Epidermal melanocyte (primary cell): ENCODE results near the gene MAP4K2.
A peak's percentile ranks its signal among the peaks of the same experiment; 100 is the strongest.

Experiments
- DNase-seq: peaks from one replicate; pipeline ENCODE4 v3.0.0; 2011; ENCODE audit warnings: low spot score; ENCODE audit not compliant: insufficient read length

The MAP4K2 gene

DNA sequence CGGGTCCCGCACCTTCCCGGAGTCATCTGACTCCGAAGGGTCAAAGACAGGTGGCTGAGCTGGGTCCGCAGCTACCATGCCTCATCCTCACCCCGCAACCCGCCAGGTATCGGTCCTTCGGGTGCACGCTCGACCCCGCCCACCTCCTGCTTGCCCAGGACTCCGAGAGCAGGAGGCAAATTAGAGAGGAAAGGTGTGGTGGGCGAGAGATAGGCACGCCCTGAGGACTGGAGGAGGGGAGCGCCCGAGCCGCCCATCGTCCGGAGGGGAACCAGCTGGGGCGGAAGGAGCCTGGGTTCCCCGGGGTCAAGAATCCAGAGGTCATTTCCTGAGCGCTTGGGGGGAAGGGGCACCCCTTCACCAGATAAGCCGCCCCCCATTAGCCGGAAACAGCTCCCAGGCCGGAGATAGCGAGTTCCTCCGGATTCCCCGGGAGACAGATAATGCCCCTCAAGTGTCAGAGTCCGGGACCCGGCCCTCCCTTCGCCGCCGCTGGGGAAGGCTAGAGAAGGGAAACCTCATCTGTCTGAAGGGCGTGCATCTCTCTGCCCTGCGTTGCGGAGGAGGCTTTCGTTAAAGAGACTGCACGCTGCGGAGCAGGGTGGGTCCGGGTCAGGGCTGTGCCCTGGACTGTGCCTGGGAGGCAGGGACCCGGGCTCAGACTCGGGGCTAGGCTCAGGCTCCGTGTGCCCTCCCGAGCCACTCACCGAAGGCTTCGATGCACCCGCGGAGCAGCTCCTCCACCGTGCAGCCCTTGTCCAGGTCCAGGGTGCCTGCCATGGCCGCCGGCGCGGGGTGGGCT lies 60.7 kb downstream of the MAP4K2 start:
- DNase-seq = no peak

DNA sequence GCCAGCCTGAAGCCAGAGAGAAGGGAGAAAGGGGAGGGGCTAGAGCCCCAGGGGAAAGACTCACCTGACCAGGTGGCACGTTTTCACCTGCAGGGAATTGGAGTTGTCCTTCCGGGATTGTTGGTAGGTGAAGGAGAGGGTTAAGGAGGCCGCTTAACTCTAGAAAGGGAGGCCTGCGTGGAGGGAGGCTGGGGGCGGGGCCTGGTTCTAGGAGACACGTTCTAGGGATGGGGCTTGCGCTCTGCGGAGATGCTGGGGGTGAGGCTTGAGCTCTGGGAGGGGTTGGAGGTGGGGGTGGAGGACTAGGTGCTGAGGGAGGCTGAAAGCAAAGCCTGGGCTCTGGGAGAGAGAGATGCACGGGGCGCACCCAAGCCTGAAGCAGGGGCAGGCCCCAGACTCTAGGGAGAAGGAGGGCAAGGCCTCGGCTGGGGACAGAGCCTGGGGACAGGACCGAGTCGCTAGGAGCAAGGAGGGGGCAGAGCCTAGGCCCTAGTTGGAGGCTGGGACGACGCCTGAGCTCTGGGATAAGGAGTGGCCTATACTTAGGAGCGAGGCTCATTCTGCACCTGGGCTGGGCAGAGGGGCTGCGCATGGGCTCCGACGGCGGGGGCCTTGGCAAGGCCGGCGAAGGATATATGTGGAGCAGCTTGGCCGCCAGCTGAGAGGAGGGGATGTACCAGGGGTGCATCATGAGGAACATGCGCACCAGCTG lies 61.5 kb downstream of the MAP4K2 start:
- peak; percentile 7 for DNase-seq

DNA sequence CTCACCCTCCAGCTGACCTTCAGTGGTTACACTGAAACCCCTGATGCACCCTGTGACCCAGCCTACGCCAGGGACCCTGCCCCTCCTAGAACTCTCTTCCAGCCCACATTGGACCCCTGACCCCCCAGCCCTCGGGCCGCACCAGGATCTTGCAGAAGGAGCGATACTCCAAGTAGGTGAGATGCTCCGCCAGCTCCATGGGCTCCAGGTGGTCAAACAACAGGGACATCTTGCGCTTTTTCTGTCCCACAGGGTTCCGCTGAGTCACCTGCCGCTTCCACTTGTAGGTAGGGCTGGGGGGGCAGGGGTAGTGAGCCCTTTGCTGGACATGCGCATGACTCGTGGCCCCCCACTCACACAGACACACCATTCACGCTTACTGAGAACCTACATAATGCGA lies 63.1 kb downstream of the MAP4K2 start:
- no peak for DNase-seq

DNA sequence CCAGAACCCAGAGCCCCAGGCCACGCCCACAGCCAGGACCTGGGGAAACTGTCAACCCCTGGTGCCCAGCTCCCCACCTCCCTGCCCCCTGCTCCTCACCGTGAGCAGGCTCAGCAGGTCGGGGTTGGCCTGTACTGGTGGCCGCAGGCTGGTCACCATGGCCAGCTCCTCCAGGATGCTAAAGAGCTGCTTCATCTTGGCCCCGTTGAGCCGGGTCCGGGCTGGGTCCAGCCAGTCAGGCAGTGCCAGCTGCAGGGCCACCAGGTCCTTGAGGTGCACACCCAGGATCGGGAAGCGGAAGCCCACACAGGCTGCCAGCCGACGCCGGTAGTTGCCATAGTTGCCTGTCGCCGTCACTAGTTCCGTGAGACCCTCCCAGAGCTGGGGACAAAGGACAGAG lies 66.4 kb downstream of the MAP4K2 start:
- DNase-seq = no peak

DNA sequence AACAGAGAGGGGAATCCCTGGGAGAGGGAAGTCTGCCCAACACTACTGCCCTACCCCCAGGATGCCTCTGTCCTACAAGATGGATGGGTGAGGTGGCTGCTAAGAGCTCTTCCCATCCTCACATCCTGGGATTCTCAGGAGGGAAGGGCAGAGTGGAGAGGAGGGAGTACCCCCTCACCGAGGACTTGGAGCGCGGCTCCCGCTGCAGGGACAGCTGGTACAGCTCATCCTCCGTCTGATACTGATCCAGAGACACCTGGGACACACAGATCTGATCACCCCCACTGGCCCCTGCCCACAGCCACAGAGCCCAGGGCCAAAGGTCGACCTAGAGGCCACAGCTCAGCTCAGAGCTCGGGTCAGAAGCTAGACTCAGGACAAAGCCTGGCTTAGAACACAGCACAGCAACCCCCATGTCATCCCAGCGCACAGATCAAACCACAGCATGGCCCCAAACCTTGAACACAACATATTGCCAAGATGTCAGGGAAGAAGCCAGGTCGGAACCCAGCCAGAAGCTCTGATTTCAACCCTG lies 67.2 kb downstream of the MAP4K2 start:
- no peak for DNase-seq
